GM19099 (cell line): ENCODE measurements around the gene ELP5.

ENCODE experiments used
- POLR2A ChIP-seq: IDR thresholded peaks from 3 replicates; pipeline ENCODE4 v1.6.1; 2011; ENCODE audit warnings: low read depth; ENCODE audit not compliant: insufficient read length; ENCODE audit errors: extremely low read depth

Gene ELP5

DNA sequence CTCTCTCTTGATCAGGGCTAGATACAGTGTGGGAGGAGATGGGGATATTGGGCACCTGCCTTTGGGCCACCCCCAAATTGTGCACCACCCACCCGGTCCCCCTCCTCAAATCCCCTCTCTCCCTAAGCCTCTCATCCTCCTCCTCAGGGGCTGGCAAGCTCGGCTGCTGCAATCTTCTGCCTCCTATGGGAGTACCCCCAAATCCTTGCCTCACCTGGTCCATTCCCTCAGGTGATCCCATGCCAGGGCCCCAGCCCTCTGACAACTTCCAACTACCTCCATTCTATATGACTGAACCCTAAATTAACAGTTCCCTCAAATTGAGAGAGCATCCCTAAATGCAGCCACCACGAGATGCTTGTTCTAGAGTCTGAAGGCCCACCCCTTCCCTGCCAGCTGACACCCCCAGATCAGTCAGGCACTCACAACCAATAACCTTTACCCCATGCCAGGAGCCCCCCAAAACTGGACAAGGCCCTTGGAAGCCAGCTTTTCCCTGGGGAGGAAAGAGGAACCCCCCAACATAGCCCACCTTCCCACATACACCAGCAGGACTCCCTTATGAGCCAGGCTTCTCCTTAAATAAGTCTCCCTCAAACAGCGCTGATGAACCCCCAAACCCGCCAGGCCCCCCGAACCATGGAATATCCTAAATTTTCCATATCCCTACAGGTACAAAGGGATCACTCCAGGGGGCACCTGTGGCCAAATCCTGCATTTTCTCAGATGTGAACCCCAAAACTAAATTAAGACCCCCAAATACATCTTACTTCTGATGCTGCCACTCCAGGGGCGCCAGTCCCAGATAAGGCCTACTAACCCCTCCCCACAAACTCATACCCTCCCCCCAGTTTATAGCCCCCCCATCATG, 35.5 kb upstream of the ELP5 start:
- TF ChIP-seq POLR2A: no peak

GRCh38 chr17:7217113-7217987, 34.7 kb upstream of the ELP5 start:
- TF ChIP-seq POLR2A: peak; percentile 28

DNA sequence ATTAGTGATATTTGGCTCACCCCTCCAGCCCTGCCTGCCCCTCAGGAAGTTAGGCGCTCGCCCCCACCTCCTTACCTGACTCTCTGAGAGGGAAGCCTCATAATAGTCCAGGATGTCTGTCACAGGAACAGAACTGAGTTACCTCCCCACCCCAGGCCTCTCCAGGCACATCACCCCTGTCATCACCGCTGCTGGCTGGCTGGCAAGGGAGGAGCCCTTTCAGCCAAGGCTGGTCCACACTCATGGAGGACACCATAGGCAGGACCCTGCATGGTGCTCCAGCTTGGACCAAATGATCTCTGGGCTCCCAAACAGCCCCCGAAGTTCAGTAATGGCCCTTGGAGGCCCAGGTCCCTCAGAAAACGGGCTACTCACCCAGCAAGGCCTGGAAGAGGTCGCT, 33.8 kb upstream of the ELP5 start:
- no peak for TF ChIP-seq POLR2A

DNA sequence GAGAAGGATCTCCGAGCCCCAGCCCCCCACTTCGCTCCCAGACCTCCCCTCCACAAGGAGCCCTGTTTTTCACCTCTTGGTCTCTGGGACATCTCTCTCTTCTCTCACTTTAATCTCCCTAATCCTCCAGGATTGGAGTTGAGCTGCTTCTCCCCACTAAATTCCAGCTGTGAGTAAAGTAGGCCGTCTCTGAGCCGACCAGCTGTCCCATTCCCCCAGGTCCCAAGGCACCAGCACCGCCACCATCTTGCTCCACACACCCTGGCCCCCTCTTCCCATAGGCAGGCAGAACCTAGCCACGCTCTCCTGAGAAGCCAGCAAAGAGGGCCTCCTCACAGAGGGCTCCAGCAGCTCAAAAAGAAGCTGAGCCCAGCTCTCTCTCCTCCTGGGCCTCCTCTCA, 33.3 kb upstream of the ELP5 start:
- TF ChIP-seq POLR2A: no peak

DNA sequence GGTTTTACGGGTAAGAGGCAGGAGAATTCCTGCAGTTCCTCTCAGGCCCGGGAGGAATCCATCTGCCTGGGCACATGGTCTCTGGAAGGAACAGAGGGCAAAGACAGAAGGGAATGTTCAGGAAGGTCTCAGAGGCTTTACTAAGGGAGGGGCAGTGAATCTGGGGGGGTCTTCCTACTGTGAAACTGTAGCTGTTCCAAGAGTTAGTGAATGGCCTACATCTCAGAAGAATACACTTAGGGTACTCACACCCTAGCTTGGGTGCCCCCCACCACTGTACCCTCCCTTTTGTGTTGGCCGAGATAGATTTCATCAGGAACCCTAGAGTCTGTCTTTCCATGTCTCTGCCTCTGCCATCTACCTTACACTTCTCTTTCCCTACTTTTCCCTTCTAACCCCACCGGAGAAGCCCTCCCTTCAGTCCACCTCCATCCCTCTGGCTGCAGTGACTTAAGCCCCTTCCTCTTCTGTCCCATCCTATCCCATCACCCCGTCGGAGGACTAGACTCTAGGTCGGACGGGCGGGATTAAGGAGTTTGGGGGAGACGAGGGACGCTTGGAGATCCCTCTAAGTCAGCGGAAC, 32.7 kb upstream of the ELP5 start:
- no peak for TF ChIP-seq POLR2A

DNA sequence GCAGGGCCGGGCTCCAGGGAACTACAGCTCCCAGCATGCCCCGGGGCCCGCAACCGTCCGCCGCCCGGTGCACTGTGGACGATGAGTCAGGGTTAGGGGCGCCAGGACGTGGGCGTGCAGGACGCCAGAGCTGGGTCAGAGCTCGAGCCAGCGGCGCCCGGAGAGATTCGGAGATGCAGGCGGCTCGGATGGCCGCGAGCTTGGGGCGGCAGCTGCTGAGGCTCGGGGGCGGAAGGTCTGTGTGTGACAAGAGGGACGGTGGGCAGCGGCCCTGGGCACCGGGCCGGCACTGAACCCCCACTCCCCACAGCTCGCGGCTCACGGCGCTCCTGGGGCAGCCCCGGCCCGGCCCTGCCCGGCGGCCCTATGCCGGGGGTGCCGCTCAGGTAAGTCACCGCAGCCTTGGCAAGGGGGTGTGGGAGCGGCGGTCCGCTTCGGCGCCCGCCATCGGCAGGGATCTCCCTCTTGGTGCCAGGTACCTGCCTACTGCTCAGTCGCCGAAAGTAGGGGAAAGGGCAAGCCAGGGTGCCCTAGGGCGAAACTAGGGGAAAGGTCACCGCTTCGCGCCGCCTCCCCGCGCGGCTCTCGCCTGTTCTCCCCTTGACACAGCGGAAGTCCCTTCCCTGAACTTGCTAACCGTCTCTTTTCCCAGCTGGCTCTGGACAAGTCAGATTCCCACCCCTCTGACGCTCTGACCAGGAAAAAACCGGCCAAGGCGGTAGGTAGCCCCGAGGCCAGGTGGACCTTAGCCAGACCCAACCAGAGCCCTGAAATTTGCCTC, 32.0 kb upstream of the ELP5 start, which contains the start of the genes ACADVL and DLG4:
Gene ACADVL (plus strand): TSS at position 127 of the 781 bp plus-strand sequence. CDS start 47 bp downstream, at position 174.
Gene DLG4 (minus strand): TSS at position 25 of the 781 bp plus-strand sequence.
- TF ChIP-seq POLR2A: peak; percentile 73

DNA sequence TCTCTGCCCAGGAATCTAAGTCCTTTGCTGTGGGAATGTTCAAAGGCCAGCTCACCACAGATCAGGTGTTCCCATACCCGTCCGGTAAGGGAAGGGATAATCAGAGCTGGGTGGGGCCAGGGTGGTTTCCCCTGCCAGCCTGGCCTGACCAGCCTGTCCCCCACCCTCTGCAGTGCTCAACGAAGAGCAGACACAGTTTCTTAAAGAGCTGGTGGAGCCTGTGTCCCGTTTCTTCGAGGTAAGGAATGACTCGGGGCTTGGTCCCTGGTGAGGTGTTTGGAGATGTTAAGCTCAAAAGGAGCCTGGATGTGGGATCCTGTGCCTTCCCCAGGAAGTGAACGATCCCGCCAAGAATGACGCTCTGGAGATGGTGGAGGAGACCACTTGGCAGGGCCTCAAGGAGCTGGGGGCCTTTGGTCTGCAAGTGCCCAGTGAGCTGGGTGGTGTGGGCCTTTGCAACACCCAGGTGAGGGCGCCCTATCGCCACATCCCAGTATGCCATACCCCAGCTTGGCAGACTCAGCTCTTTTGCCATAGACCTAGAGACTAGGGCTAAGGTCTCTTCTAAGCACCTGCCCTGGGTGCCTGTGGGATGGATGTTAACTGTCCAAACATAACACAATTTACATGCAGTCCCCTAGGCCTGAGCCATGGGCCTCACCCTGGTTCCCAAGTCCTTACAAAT, 31.3 kb upstream of the ELP5 start:
- no peak for TF ChIP-seq POLR2A

- TF ChIP-seq POLR2A: no peak
These were observed 30.5 kb upstream of the ELP5 start for GRCh38 chr17:7221278-7222092.

- TF ChIP-seq POLR2A: peak; percentile 24
These were observed 29.7 kb upstream of the ELP5 start for GRCh38 chr17:7222093-7222971.

- TF ChIP-seq POLR2A: no peak
These were observed 29.1 kb upstream of the ELP5 start for GRCh38 chr17:7222972-7223292.

DNA sequence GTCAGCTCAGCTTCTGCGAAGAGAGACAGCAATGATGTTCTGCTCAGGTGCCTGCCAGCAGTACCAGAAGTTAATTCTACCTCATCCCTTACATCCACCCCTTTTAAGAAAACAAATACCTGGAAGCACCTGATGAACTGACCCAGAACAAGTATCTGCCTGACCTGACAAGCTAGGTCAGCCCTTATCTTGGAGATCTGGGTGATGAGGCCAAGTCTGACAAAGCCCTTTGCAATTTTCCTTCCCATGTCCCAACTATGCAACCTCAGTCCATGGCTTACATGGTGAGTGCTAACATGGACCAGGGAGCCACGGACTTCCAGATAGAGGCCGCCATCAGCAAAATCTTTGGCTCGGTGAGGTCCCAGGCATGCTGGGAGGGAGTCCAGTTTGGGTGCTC, 28.6 kb upstream of the ELP5 start:
- TF ChIP-seq POLR2A: no peak

GRCh38 chr17:7224110-7224509, 27.9 kb upstream of the ELP5 start:
- no peak for TF ChIP-seq POLR2A
